K562 (cell line): ENCODE data around the gene ASB15. TPM values are rescaled to one million over a fixed set of nuclear protein-coding genes. Genes with fewer than 3 reads are reported as not detected.
A peak's percentile ranks its signal among the peaks of the same experiment; 100 is the strongest.

ENCODE experiments used
- ATAC-seq: fragments of 200-7000 bp; cut with Tn5 transposase; 3 replicates; pipeline ENCODE4 v1.9.1; 2020; ENCODE audit warnings: moderate library complexity
- BruUV-seq: library from RNA; stranded (reverse); fragments of 400-500 nt; replicated peaks from 2 replicates; lab custom pipeline; 2021; lab: Mats Ljungman, UMichigan
- CTCF ChIA-PET: fragments of 300-600 bp; formaldehyde crosslinking; extraction: SDS; loops from one replicate; lab custom pipeline; 2021; ENCODE audit warnings: low intra/inter-chr PET ratio; lab: Yijun Ruan, JAX
- POLR2A ChIA-PET: fragments of 300-600, 350-650 bp; sonication (Branson Sonifier 250); formaldehyde crosslinking; extraction: SDS; loops from one replicate; lab custom pipeline; 2021; ENCODE audit warnings: antibody characterized with exemption, inconsistent platforms; lab: Yijun Ruan, JAX
- DNase-seq, 4 experiments: peaks; one replicate each; pipeline versions ENCODE4 v3.0.0 to v3.0.0-alpha.2; 2011 to 2018; ENCODE audit warnings: low spot score in 3 of 4, mixed read lengths in 3 of 4; ENCODE audit errors: extremely low read depth in 1 of 4
- FAIRE-seq: peaks from 2 replicates; lab custom pipeline; 2011; peaks lifted over from hg19 to GRCh38; lab: Jason Lieb, UNC
- H2AFZ ChIP-seq: 2 replicates; pipeline ENCODE4 v1.6.0; 2011; ENCODE audit warnings: low read depth, low read length, control low read depth, inconsistent platforms
- H3K27ac ChIP-seq: fragments of 200-600 bp; 3 replicates; pipeline ENCODE4 v1.8.0; 2011; ENCODE audit warnings: low read depth, mild to moderate bottlenecking, control low read depth, inconsistent platforms, low read length, moderate library complexity, mixed read lengths; ENCODE audit errors: extremely low read depth
- H3K27me3 ChIP-seq, 2 experiments: fragments of 300-600 bp in 1 of 2; 2 replicates in 1 of 2; 3 replicates in 1 of 2; pipeline versions ENCODE4 v1.6.0 to v1.8.0; 2011; ENCODE audit warnings: inconsistent platforms in 2 of 2, low read length in 2 of 2, mild to moderate bottlenecking in 1 of 2, mixed read lengths in 1 of 2, moderate library complexity in 1 of 2; ENCODE audit not compliant: control insufficient read depth in 2 of 2, insufficient read depth in 2 of 2
- H3K36me3 ChIP-seq: fragments of 300-600 bp; 3 replicates; pipeline ENCODE4 v1.8.0; 2011; ENCODE audit warnings: mild to moderate bottlenecking, low read length, inconsistent platforms; ENCODE audit not compliant: control insufficient read depth, insufficient read depth
- H3K4me1 ChIP-seq, 2 experiments: fragments of 200-600 bp in 1 of 2; replicated peaks in 1 of 2; 2 replicates in 1 of 2; 3 replicates in 1 of 2; pipeline versions ENCODE4 v1.5.1 to v1.8.0; 2011; ENCODE audit warnings: inconsistent platforms in 2 of 2, low read length in 2 of 2, mild to moderate bottlenecking in 1 of 2, mixed read lengths in 1 of 2, moderate library complexity in 1 of 2; ENCODE audit not compliant: control insufficient read depth in 2 of 2, insufficient read depth in 2 of 2
- H3K4me2 ChIP-seq: 2 replicates; pipeline ENCODE4 v1.6.1; 2011; ENCODE audit warnings: low read length, control low read depth, inconsistent platforms, mixed read lengths; ENCODE audit not compliant: insufficient read depth
- H3K4me3 ChIP-seq: fragments of 200-600 bp; sonication (generic), shearing (Covaris generic); 2 replicates; pipeline ENCODE4 v1.5.1; 2016; ENCODE audit warnings: control low read depth, inconsistent platforms
- H3K79me2 ChIP-seq: fragments of 200-600 bp; 3 replicates; pipeline ENCODE4 v1.8.0; 2011; ENCODE audit warnings: low read length, inconsistent platforms; ENCODE audit not compliant: control insufficient read depth, insufficient read depth
- H3K9ac ChIP-seq, 2 experiments: 2 replicates each; pipeline versions ENCODE4 v1.6.0 to v1.6.1; 2011; ENCODE audit warnings: low read depth in 2 of 2, low read length in 2 of 2, control low read depth in 1 of 2, inconsistent platforms in 1 of 2, mild to moderate bottlenecking in 1 of 2, mixed read lengths in 1 of 2; ENCODE audit not compliant: insufficient read depth in 1 of 2
- H3K9me1 ChIP-seq: one replicate; pipeline ENCODE4 v1.6.0; 2011; ENCODE audit warnings: inconsistent platforms, mild to moderate bottlenecking, low read length, moderate library complexity; ENCODE audit not compliant: control insufficient read depth, insufficient read depth
- H3K9me3 ChIP-seq: replicated peaks from 2 replicates; pipeline ENCODE4 v1.5.1; 2011; ENCODE audit warnings: low read depth, low read length, inconsistent platforms; ENCODE audit not compliant: control insufficient read depth, insufficient read depth
- H4K20me1 ChIP-seq: replicated peaks from 2 replicates; pipeline ENCODE4 v1.6.1; 2011; ENCODE audit warnings: low read length, inconsistent platforms, mixed read lengths; ENCODE audit not compliant: control insufficient read depth, insufficient read depth
- BCL6 ChIP-seq: fragments of 250-450 bp; sonication (Bioruptor Pico); IDR thresholded peaks from 2 replicates; pipeline ENCODE4 v1.4.0; 2020
- CTBP1 ChIP-seq: fragments of 450-650 bp; IDR thresholded peaks from 2 replicates; pipeline ENCODE4 v1.6.1; 2016; ENCODE audit warnings: borderline replicate concordance
- FOXK2 ChIP-seq, 2 experiments: fragments of 450-650 bp; IDR thresholded peaks in 1 of 2; conservative IDR thresholded peaks in 1 of 2; 2 replicates each; pipeline ENCODE4 v1.6.1; 2016; ENCODE audit warnings: low read depth in 2 of 2, mild to moderate bottlenecking in 1 of 2
- GTF2E2 ChIP-seq: fragments of 200-800 bp; sonication (Bioruptor generic); IDR thresholded peaks from 2 replicates; pipeline ENCODE4 v1.6.1; 2016; ENCODE audit warnings: missing genetic modification characterization, missing compliant biosample characterization
- MEIS2 ChIP-seq: fragments of 450-650 bp; IDR thresholded peaks from 2 replicates; pipeline ENCODE4 v1.6.1; 2014; ENCODE audit warnings: mild to moderate bottlenecking; ENCODE audit not compliant: partially characterized antibody
- OTX1 ChIP-seq: fragments of 450-650 bp; formaldehyde crosslinking; IDR thresholded peaks from 2 replicates; pipeline ENCODE4 v1.4.0; 2022; ENCODE audit warnings: mild to moderate bottlenecking
- POLR2H ChIP-seq: IDR thresholded peaks from 2 replicates; pipeline ENCODE4 v1.6.1; 2016; ENCODE audit warnings: missing genetic modification characterization, low read depth, mild to moderate bottlenecking, control low read depth, missing compliant biosample characterization, moderate library complexity
- RAD21 ChIP-seq, 2 experiments: fragments of 250-450 bp in 1 of 2; fragments of 450-650 bp in 1 of 2; sonication (Bioruptor Pico) in 1 of 2; formaldehyde crosslinking in 1 of 2; IDR thresholded peaks in 1 of 2; conservative IDR thresholded peaks in 1 of 2; 2 replicates each; pipeline versions ENCODE4 v1.4.0 to v1.8.0; 2020 to 2022; ENCODE audit warnings: mild to moderate bottlenecking in 2 of 2, moderate library complexity in 1 of 2
- RBBP5 ChIP-seq: fragments of 200-600 bp; sonication (generic); IDR thresholded peaks from 2 replicates; pipeline ENCODE4 v1.6.1; 2012; ENCODE audit warnings: borderline replicate concordance, mild to moderate bottlenecking, low read length, control low read depth, inconsistent platforms; ENCODE audit not compliant: insufficient read depth, poor library complexity, severe bottlenecking
- SMAD1 ChIP-seq: fragments of 150-350 bp; IDR thresholded peaks from 2 replicates; pipeline ENCODE4 v1.6.1; 2014; ENCODE audit warnings: low read length, low read depth; ENCODE audit not compliant: partially characterized antibody
- SMAD2 ChIP-seq: fragments of 150-350 bp; IDR thresholded peaks from 2 replicates; pipeline ENCODE4 v1.6.1; 2014; ENCODE audit warnings: low read depth, mild to moderate bottlenecking, low read length
- SMARCA5 ChIP-seq: fragments of 450-650 bp; IDR thresholded peaks from 2 replicates; pipeline ENCODE4 v1.6.1; 2016
- TBL1XR1 ChIP-seq, 2 experiments: IDR thresholded peaks; 2 replicates each; pipeline ENCODE4 v1.6.1; 2012; ENCODE audit warnings: improper control_type of control experiment in 2 of 2, low read length in 2 of 2, mild to moderate bottlenecking in 1 of 2
- ZNF24 ChIP-seq: fragments of 450-650 bp; IDR thresholded peaks from 2 replicates; pipeline ENCODE4 v1.6.1; 2016
- WGBS: fragments of 100-300 bp; shearing (Covaris generic); methylation state at CpG from one replicate; pipeline ENCODE4 v1.1.6; 2016; ENCODE audit warnings: low coverage, mixed read lengths; ENCODE audit not compliant: insufficient coverage; ENCODE audit errors: missing lambda C conversion rate; 5-methylcytosine and 5-hydroxymethylcytosine counted together
- in situ Hi-C: fragments of 300-500 bp; cut with MboI; formaldehyde crosslinking; loops from 4 replicates; pipeline ENCODE4 v1.15.0; 2018; ENCODE audit warnings: inconsistent platforms, mixed read lengths
- intact Hi-C: fragments of 100-400 bp; cut with micrococcal nuclease; formaldehyde crosslinking; loops from 2 replicates; pipeline ENCODE4 v1.14.2; 2022
- polyA plus RNA-seq, 8 experiments: library from polyadenylated mRNA; depleted of rRNA in 4 of 8; stranded (reverse) in 5 of 8; unstranded in 3 of 8; fragments of >200 nt; fragmentation: Nextera tagmentation in 2 of 8; fragmentation: Illumina TruSeq in 1 of 8; extraction: Ambion mirVana in 2 of 8; extraction: Trizol in 1 of 8; gene quantifications; 2 replicates each; pipeline versions ENCODE4 v1.2.1 to v1.2.3, GENCODE V29; 2011 to 2014; ENCODE audit warnings: inconsistent platforms in 1 of 8, missing spikeins in 1 of 8
- total RNA-seq, 7 experiments: library from RNA; depleted of rRNA in 6 of 7; stranded (reverse); fragments of >200 nt in 6 of 7; fragmentation: Illumina TruSeq in 2 of 7; extraction: Trizol in 2 of 7; gene quantifications; 2 replicates each; pipeline versions ENCODE4 v1.2.1 to v1.2.3, GENCODE V29; 2011 to 2021; ENCODE audit warnings: low replicate concordance in 1 of 7
- TF ChIP-seq, protein P1 (sequence below): fragments of 250-450 bp; sonication (Bioruptor Pico); IDR thresholded peaks from 2 replicates; pipeline ENCODE4 v1.8.0; 2022; ENCODE audit warnings: moderate library complexity, mild to moderate bottlenecking, inconsistent platforms
- TF ChIP-seq, protein P2 (sequence below): fragments of 450-650 bp; formaldehyde crosslinking; IDR thresholded peaks from 2 replicates; pipeline ENCODE4 v1.4.0; 2020; ENCODE audit warnings: mild to moderate bottlenecking, moderate library complexity
- TF ChIP-seq, protein P3 (sequence below): fragments of 250-450 bp; sonication (Bioruptor Pico); IDR thresholded peaks from 2 replicates; pipeline ENCODE4 v1.8.0; 2022; ENCODE audit warnings: moderate library complexity, mild to moderate bottlenecking, inconsistent platforms
- TF ChIP-seq, protein P4 (sequence below): fragments of 200-800 bp; sonication (Bioruptor generic); IDR thresholded peaks from 2 replicates; pipeline ENCODE4 v1.6.1; 2017; ENCODE audit warnings: missing genetic modification characterization, missing compliant biosample characterization

The ASB15 gene
- total and polyA plus RNA-seq, 9 of the 15 experiments (the other 6 are each of a cell fraction or from before 2014, with no cell fraction given), result 0.03 to 0.14 (median 0.04) TPM; not detected in 3

DNA sequence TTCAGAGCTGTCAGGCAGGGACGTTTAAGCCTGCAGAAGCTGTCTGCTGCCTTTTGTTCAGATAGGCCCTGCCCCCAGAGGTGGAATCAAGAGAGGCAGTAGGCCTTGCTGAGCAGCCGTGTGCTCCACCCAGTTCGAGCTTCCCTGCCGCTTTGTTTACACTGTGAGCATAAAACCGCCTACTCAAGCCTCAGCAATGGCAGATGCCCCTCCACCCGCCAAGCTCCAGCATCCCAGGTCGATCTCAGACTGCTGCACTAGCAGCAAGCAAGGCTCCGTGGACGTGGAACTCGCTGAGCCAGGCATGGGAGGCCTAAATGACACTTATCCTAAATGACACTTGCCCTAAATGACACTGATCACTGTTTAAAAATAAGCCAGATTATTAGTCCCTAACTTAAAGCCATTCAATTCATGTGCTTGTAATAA is 6.8 kb upstream of the ASB15 start:
- H3K4me3 ChIP-seq, result no peak overlapping the region
- peak overlapping the region in 1 of 2 experiments; percentile 81; a peak in 3 of 4 replicates for H3K9ac ChIP-seq
- no TSS peak for BruUV-seq
- in situ Hi-C loops, result no loop called here
- no peaks in the 10 kb centered on the region for H4K20me1 ChIP-seq
- no peaks in the 10 kb centered on the region for H3K36me3 ChIP-seq
- FAIRE-seq, result no peak
- peaks cover 4% of the 10 kb centered on the region in 2 experiments; a peak in 4 of 5 replicates for H3K4me1 ChIP-seq
- peak in 1 of 4 experiments; percentile 84 for DNase-seq
- intact Hi-C loops, result no loop called here
- H3K27ac ChIP-seq, result no peak overlapping the region
- peak overlapping the region; percentile 83 for H2AFZ ChIP-seq
- no peaks in the 10 kb centered on the region for H3K9me1 ChIP-seq
- H3K27me3 ChIP-seq, result no peaks in the 10 kb centered on the region
- peak overlapping the region; percentile 54 for H3K4me2 ChIP-seq
- ATAC-seq, result peak; percentile 89
- no peaks in the 10 kb centered on the region for H3K79me2 ChIP-seq
- POLR2A ChIA-PET, result interaction anchor here (0.6 to 1.7 kb wide), 6 partner anchors 9 to 1919 kb away, joined by 3 to 5 read pairs (median 3); no protein-coding TSS in a partner anchor
- CTCF ChIA-PET, result no interaction called here
- 10% methylated on average over 10 of the region's 10 CpGs for WGBS
- H3K9me3 ChIP-seq, result no peaks in the 10 kb centered on the region
- TF ChIP-seq BCL6 (no peak), SMARCA5 (no peak), CTBP1 (peak; percentile 53; the same call in 1 of the 2 replicates), POLR2H (tag) (no peak), RBBP5 (no peak), SMAD1 (no peak), OTX1 (peak; percentile 60; the same call in 1 of the 2 replicates), SMAD2 (no peak), TBL1XR1 (IDR thresholded peaks at IDR 0.05; ENCODE audit: low read length in 2 of 2) (peak in 1 of 2 experiments; percentile 15; a peak in 1 of 4 replicates), FOXK2 (conservative IDR thresholded peaks at IDR 0.05 in 1 of 2, IDR thresholded peaks at IDR 0.05 in 1 of 2; ENCODE audit: low read depth in 2 of 2) (peak; percentile 77 to 78), RAD21 (CRISPR knock-in tag; conservative IDR thresholded peaks at IDR 0.05 in 1 of 2, IDR thresholded peaks at IDR 0.05 in 1 of 2) (peak in 1 of 2 experiments; percentile 11; a peak in 2 of 4 replicates), ZNF24 (0 out of 2 replicates have a peak, but pooled peaks have one; percentile 16), GTF2E2 (tag) (no peak), MEIS2 (peak; percentile 11)
- TF ChIP-seq, protein P1, sequence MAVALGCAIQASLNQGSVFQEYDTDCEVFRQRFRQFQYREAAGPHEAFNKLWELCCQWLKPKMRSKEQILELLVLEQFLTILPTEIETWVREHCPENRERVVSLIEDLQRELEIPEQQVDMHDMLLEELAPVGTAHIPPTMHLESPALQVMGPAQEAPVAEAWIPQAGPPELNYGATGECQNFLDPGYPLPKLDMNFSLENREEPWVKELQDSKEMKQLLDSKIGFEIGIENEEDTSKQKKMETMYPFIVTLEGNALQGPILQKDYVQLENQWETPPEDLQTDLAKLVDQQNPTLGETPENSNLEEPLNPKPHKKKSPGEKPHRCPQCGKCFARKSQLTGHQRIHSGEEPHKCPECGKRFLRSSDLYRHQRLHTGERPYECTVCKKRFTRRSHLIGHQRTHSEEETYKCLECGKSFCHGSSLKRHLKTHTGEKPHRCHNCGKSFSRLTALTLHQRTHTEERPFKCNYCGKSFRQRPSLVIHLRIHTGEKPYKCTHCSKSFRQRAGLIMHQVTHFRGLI, result peak; percentile 21; the same call in 1 of the 2 replicates
- TF ChIP-seq, protein P2, sequence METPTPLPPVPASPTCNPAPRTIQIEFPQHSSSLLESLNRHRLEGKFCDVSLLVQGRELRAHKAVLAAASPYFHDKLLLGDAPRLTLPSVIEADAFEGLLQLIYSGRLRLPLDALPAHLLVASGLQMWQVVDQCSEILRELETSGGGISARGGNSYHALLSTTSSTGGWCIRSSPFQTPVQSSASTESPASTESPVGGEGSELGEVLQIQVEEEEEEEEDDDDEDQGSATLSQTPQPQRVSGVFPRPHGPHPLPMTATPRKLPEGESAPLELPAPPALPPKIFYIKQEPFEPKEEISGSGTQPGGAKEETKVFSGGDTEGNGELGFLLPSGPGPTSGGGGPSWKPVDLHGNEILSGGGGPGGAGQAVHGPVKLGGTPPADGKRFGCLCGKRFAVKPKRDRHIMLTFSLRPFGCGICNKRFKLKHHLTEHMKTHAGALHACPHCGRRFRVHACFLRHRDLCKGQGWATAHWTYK (CRISPR knock-in tag), result peak; percentile 32; the same call in 1 of the 2 replicates
- TF ChIP-seq, protein P3, sequence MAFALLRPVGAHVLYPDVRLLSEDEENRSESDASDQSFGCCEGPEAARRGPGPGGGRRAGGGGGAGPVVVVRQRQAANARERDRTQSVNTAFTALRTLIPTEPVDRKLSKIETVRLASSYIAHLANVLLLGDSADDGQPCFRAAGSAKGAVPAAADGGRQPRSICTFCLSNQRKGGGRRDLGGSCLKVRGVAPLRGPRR (CRISPR knock-in tag), result no peak
- TF ChIP-seq, protein P4, sequence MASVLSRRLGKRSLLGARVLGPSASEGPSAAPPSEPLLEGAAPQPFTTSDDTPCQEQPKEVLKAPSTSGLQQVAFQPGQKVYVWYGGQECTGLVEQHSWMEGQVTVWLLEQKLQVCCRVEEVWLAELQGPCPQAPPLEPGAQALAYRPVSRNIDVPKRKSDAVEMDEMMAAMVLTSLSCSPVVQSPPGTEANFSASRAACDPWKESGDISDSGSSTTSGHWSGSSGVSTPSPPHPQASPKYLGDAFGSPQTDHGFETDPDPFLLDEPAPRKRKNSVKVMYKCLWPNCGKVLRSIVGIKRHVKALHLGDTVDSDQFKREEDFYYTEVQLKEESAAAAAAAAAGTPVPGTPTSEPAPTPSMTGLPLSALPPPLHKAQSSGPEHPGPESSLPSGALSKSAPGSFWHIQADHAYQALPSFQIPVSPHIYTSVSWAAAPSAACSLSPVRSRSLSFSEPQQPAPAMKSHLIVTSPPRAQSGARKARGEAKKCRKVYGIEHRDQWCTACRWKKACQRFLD (CRISPR knock-in tag), result 0 out of 2 replicates have a peak, but pooled peaks have one; percentile 47
